WERI-Rb-1 (cell line): Measurements from ENCODE around the gene CCM2.

Source experiments
- DNase-seq: peaks from one replicate; pipeline ENCODE4 v3.0.0-alpha.2; 2020
- H3K27ac ChIP-seq: fragments of 250-450 bp; sonication (Bioruptor Pico); 2 replicates; pipeline ENCODE4 v1.5.1; 2020; ENCODE audit warnings: mild to moderate bottlenecking, moderate library complexity
- H3K27me3 ChIP-seq: fragments of 250-450 bp; sonication (Bioruptor Pico); 2 replicates; pipeline ENCODE4 v1.5.1; 2021; ENCODE audit warnings: mild to moderate bottlenecking, low read depth, moderate library complexity; ENCODE audit not compliant: insufficient read depth, severe bottlenecking
- H3K36me3 ChIP-seq: fragments of 250-450 bp; sonication (Bioruptor Pico); 2 replicates; pipeline ENCODE4 v1.5.1; 2020; ENCODE audit warnings: mild to moderate bottlenecking, moderate library complexity
- H3K4me3 ChIP-seq: 2 replicates; pipeline ENCODE4 v1.5.1; 2011; ENCODE audit warnings: low read depth, mild to moderate bottlenecking, control low read depth, low read length
- H3K9me3 ChIP-seq: fragments of 250-450 bp; sonication (Bioruptor Pico); 2 replicates; pipeline ENCODE4 v1.5.1; 2021; ENCODE audit warnings: mild to moderate bottlenecking, moderate library complexity; ENCODE audit not compliant: severe bottlenecking
- TF ChIP-seq, protein P1 (sequence below): IDR thresholded peaks from 2 replicates; pipeline ENCODE4 v1.5.1; 2011; ENCODE audit warnings: low read depth, mild to moderate bottlenecking, control low read depth, inconsistent platforms, low read length

Gene CCM2

DNA sequence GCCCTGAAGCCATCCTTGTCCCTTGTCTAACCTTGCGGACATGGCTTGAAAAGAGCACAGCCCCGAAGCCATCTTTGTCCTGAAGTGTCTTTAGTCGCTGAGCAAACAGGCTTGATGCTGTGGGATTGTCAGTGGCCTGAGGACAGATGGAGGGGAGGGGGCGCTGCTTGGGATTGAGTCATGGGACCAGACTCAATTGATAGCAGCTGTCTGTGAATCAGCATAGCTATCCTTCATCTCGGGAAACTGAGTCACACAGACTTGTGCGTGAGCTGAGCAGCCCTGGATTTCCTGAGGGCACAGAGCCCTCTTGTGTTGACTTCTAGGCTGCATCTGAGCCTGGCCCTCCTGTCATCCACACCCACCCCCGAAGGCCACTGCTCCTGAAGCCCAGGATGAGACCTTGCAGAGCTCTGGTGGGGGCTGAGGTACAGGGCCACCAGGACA lies 35.6 kb upstream of the CCM2 start:
- H3K36me3 ChIP-seq: no peaks in the 10 kb centered on the region
- peak; percentile 39 for DNase-seq
- no peaks in the 10 kb centered on the region for H3K9me3 ChIP-seq
- no peak overlapping the region for H3K4me3 ChIP-seq
- no peak overlapping the region for H3K27ac ChIP-seq
- no peaks in the 10 kb centered on the region for H3K27me3 ChIP-seq
- TF ChIP-seq, protein P1, sequence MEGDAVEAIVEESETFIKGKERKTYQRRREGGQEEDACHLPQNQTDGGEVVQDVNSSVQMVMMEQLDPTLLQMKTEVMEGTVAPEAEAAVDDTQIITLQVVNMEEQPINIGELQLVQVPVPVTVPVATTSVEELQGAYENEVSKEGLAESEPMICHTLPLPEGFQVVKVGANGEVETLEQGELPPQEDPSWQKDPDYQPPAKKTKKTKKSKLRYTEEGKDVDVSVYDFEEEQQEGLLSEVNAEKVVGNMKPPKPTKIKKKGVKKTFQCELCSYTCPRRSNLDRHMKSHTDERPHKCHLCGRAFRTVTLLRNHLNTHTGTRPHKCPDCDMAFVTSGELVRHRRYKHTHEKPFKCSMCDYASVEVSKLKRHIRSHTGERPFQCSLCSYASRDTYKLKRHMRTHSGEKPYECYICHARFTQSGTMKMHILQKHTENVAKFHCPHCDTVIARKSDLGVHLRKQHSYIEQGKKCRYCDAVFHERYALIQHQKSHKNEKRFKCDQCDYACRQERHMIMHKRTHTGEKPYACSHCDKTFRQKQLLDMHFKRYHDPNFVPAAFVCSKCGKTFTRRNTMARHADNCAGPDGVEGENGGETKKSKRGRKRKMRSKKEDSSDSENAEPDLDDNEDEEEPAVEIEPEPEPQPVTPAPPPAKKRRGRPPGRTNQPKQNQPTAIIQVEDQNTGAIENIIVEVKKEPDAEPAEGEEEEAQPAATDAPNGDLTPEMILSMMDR: peak; percentile 87

DNA sequence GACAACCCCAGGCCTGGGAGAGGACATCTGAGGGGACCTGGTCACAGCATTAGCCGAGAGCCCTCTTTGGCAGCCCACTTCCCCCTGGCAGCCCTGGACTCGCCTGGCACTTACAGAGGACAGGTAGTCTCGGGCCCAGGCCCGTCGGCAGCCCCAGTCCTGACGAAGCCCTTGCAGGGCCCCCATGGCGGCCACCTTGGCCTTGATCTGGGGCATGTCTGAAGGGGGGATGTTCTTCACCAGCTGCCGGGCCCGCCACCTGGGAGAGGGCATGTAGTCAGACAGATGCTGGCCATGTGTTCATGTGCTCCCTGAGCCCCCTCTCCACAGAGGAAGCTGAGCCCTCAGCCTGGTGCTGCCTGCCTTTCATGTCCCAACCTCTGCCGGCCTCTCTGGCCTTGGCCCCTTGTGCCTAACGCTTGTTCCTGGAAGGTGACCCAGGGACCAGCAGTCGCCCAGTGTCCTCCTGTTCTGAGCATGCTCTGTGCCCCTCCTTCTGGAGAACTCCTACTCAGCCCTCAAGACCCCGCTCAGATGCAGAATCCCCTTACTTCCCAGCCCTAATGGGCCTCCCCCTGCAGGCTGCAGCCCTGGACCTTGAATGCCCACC lies 35.1 kb upstream of the CCM2 start:
- no peaks in the 10 kb centered on the region for H3K36me3 ChIP-seq

DNA sequence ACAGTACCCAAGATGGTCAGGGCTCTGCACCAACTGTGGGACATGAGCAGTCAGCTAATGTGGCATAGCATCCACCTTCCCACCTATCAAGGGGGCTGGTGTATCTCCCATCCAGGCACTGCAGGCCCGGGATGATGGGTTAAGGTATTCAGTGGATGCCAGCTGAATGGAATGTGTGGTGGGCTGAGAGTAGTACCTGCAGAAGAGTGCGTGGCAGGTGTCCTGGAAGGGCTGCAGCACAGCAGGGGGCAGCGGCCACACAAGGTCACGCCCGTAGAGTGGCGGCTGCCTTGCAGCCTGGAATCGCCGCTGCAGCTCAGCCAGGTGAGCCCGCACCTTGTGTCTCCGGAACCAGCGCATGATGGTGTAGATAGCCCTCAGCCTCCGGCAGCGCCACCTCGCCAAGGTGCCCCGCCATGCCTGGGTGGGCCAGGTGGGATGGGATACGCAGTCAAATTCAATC lies 34.5 kb upstream of the CCM2 start:
- Histone ChIP-seq H3K27ac (no peak overlapping the region), H3K36me3 (no peaks in the 10 kb centered on the region), H3K27me3 (no peaks in the 10 kb centered on the region), H3K9me3 (no peaks in the 10 kb centered on the region), H3K4me3 (no peak overlapping the region)
- no peak for DNase-seq
- TF ChIP-seq, protein P1: no peak

More for the DNA sequence above, 35.1 kb upstream of the CCM2 start:
- TF ChIP-seq, protein P1: no peak
- no peak overlapping the region for H3K4me3 ChIP-seq
- DNase-seq: no peak
- no peaks in the 10 kb centered on the region for H3K9me3 ChIP-seq
- H3K27me3 ChIP-seq: no peaks in the 10 kb centered on the region
- no peak overlapping the region for H3K27ac ChIP-seq

DNA sequence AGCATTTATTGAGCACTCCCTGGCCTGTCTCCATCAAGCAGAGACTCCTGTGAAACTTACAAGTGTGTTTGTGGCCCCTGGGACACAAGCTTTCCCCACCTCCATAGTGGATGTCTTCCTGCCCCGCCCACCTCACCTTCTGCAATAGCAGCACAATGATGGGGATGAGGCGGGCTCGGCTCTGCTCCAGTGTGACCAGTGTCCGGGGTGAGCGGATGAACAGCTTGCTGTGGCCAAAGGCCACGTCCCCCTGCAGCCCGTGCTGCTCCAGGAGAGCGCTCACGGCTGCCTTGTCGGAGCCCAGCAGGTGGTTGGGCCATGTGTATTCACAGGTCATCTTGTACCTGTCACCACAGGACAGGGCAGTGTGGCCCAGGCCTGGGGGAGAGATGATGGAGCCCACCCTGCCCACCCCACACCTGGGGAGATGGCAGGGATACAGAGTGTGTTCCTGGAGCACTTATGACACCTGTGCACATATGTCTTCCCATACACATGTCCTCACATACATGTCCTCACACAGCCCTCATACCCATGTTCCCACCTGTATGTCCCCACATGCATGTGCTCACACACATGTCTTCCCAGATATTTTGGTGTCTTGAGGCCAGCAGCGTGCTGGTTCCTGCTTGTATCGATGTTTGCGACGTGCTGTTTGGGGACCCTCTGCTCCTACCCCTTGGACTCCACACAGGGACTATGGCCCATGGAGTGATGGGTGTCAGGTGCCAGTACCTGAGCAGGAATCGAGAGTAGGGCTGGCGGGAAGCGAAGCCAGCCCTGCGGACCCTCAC lies 33.9 kb upstream of the CCM2 start:
- H3K4me3 ChIP-seq: no peak overlapping the region
- DNase-seq: no peak
- no peaks in the 10 kb centered on the region for H3K36me3 ChIP-seq
- TF ChIP-seq, protein P1: no peak
- H3K27ac ChIP-seq: no peak overlapping the region
- H3K9me3 ChIP-seq: no peaks in the 10 kb centered on the region
- H3K27me3 ChIP-seq: no peaks in the 10 kb centered on the region

DNA sequence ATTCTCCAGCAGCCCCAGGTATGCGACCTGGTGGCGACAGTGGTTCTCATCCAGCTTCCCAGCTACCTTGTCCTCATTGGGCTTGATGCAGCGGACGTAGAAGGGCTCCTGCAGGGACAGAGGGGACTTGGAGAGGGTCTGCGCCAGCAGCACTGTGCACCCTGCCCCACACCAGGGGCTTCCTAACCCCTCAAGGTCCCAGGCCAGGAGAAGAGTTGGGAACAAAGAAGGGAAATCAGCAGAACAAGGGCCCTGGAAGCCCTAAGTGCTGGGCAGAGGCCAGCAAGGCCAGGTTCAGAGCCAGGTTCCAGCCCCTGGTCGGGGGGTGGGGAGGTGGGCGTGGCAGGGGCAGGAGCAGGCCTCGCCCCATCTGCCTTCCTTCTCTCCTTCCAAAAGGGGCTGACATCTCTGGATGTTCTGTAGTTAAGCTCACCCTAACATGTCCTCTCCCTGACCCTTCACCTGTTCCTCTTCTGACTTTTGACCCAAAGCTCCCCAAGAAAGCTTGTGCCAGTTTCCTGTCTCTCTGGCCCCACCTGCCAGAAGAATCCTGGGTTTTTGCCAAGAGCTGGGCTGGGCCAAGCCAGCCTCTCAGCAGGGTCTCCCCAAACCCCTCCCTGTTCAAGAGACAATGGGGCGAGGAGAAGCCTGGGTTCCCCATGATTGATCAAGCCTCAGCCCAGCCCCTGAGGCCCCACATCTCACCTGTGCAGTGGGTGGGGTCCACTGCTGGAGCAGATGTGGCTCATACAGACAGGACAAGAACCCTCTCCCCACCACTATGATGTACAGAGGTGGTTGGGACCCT lies 33.1 kb upstream of the CCM2 start:
- no peaks in the 10 kb centered on the region for H3K36me3 ChIP-seq
- DNase-seq: no peak
- H3K27ac ChIP-seq: no peak overlapping the region
- no peaks in the 10 kb centered on the region for H3K9me3 ChIP-seq
- H3K4me3 ChIP-seq: no peak overlapping the region
- TF ChIP-seq, protein P1: no peak
- no peaks in the 10 kb centered on the region for H3K27me3 ChIP-seq
